GM12891 (cell line): ENCODE results near the gene TRAF3.

Source experiments
- DNase-seq: peaks from one replicate; pipeline ENCODE4 v3.0.0; 2011; ENCODE audit warnings: low spot score; ENCODE audit not compliant: insufficient read length
- FAIRE-seq: peaks from 2 replicates; lab custom pipeline; 2011; peaks lifted over from hg19 to GRCh38; lab: Jason Lieb, UNC
- PAX5 ChIP-seq: IDR thresholded peaks from 2 replicates; pipeline ENCODE4 v1.6.1; 2011; ENCODE audit warnings: low read length, moderate library complexity, mild to moderate bottlenecking; ENCODE audit not compliant: insufficient read depth, severe bottlenecking
- POLR2A ChIP-seq: IDR thresholded peaks from 2 replicates; pipeline ENCODE4 v1.6.1; 2011; ENCODE audit warnings: low read depth, low read length, control low read depth
- POLR2AphosphoS5 ChIP-seq: IDR thresholded peaks from 2 replicates; pipeline ENCODE4 v1.6.1; 2011; ENCODE audit warnings: low read depth, low read length, control low read depth
- POU2F2 ChIP-seq: IDR thresholded peaks from 2 replicates; pipeline ENCODE4 v1.6.1; 2011; ENCODE audit warnings: low read depth, mild to moderate bottlenecking, control low read depth, low read length, moderate library complexity
- SPI1 ChIP-seq: IDR thresholded peaks from 2 replicates; pipeline ENCODE4 v1.6.1; 2011; ENCODE audit warnings: low read depth, low read length, control low read depth
- TAF1 ChIP-seq: IDR thresholded peaks from 2 replicates; pipeline ENCODE4 v1.6.1; 2011; ENCODE audit warnings: low read depth, low read length, control low read depth

Gene TRAF3

GRCh38 chr14:102911991-102912761 is 134.9 kb downstream of the TRAF3 start:
- FAIRE-seq = no peak
- DNase-seq = peak; percentile 18
- TF ChIP-seq POU2F2 (no peak), POLR2AphosphoS5 (no peak; the same call in none of the 2 replicates), SPI1 (no peak), PAX5 (no peak), POLR2A (no peak; the same call in 1 of the 2 replicates), TAF1 (no peak)

- FAIRE-seq (no peak), DNase-seq (no peak)
- TF ChIP-seq PAX5 (no peak), POLR2A (0 out of 2 replicates have a peak, but pooled peaks have one; percentile 56)
These were observed 136.3 kb downstream of the TRAF3 start for GRCh38 chr14:102913341-102914211.

GRCh38 chr14:102914474-102915291 is 137.4 kb downstream of the TRAF3 start:
- FAIRE-seq (no peak), DNase-seq (peak; percentile 26)
- peak; percentile 15; the same call in 1 of the 2 replicates for TF ChIP-seq POU2F2
- 0 out of 2 replicates have a peak, but pooled peaks have one; percentile 1 for TF ChIP-seq SPI1
- TF ChIP-seq POLR2AphosphoS5 = no peak; the same call in none of the 2 replicates
- TF ChIP-seq POLR2A = 0 out of 2 replicates have a peak, but pooled peaks have one; percentile 44

GRCh38 chr14:102915292-102916110 is 138.3 kb downstream of the TRAF3 start:
- FAIRE-seq (no peak), DNase-seq (no peak)
- TF ChIP-seq POLR2A (peak; percentile 13; the same call in 1 of the 2 replicates), PAX5 (no peak)

- no peak for DNase-seq
- no peak for FAIRE-seq
- TF ChIP-seq TAF1 (no peak), POLR2AphosphoS5 (no peak; the same call in 1 of the 2 replicates), SPI1 (no peak), POU2F2 (no peak), POLR2A (no peak), PAX5 (no peak)
These were observed 139.3 kb downstream of the TRAF3 start for GRCh38 chr14:102916347-102917055.

GRCh38 chr14:102917056-102917385 is 139.8 kb downstream of the TRAF3 start:
- no peak for TF ChIP-seq SPI1
- no peak for TF ChIP-seq POU2F2
- TF ChIP-seq PAX5 = no peak
- FAIRE-seq (peak; percentile 67), DNase-seq (no peak)

GRCh38 chr14:102917469-102918211 is 140.4 kb downstream of the TRAF3 start:
- FAIRE-seq (peak; percentile 93), DNase-seq (peak; percentile 82)
- TF ChIP-seq SPI1 (no peak), POLR2AphosphoS5 (no peak), POLR2A (no peak; the same call in 1 of the 2 replicates), POU2F2 (0 out of 2 replicates have a peak, but pooled peaks have one; percentile 4), PAX5 (no peak), TAF1 (no peak)

- peak; percentile 23; the same call in 1 of the 2 replicates for TF ChIP-seq POLR2AphosphoS5
- TF ChIP-seq PAX5 = no peak
- DNase-seq = no peak
- no peak for FAIRE-seq
These were observed 141.2 kb downstream of the TRAF3 start for GRCh38 chr14:102918438-102918837.
